HCT116 (cell line): ENCODE measurements around the gene CCDC107.

Experiments
- CTCF ChIP-seq, 3 experiments: fragments of 200-600 bp in 1 of 3; sonication (generic) in 1 of 3; IDR thresholded peaks in 2 of 3; conservative IDR thresholded peaks in 1 of 3; 2 replicates each; pipeline ENCODE4 v1.5.1; 2012 to 2017; ENCODE audit warnings: low read depth in 2 of 3, low read length in 2 of 3, antibody characterized with exemption in 1 of 3, borderline replicate concordance in 1 of 3, control low read depth in 1 of 3, mild to moderate bottlenecking in 1 of 3, mixed read lengths in 1 of 3, mixed run types in 1 of 3, moderate library complexity in 1 of 3; ENCODE audit not compliant: insufficient read depth in 1 of 3
- EZH2 ChIP-seq: fragments of 200-600 bp; sonication (generic); IDR thresholded peaks from 2 replicates; pipeline ENCODE4 v1.6.1; 2017; ENCODE audit warnings: antibody characterized with exemption, mixed run types
- EZH2phosphoT487 ChIP-seq: fragments of 200-600 bp; IDR thresholded peaks from 2 replicates; pipeline ENCODE4 v1.6.1; 2018; ENCODE audit warnings: antibody characterized with exemption, borderline replicate concordance
- MAX ChIP-seq: IDR thresholded peaks from 2 replicates; pipeline ENCODE4 v1.6.1; 2012
- POLR2A ChIP-seq: IDR thresholded peaks from 2 replicates; pipeline ENCODE4 v1.7.0; 2011; ENCODE audit warnings: borderline replicate concordance; ENCODE audit not compliant: insufficient read depth, insufficient read length; ENCODE audit errors: extremely low read depth
- POLR2AphosphoS5 ChIP-seq: IDR thresholded peaks from 2 replicates; pipeline ENCODE4 v1.6.1; 2011; ENCODE audit warnings: mild to moderate bottlenecking, low read depth, low read length, moderate library complexity
- SIN3A ChIP-seq: IDR thresholded peaks from 2 replicates; pipeline ENCODE4 v1.6.1; 2012; ENCODE audit warnings: low read depth
- ZNF274 ChIP-seq: fragments of 200-500 bp; sonication (Bioruptor generic); IDR thresholded peaks from 2 replicates; pipeline ENCODE4 v1.6.1; 2014; ENCODE audit warnings: mild to moderate bottlenecking, low read depth, low read length, inconsistent platforms

GRCh38 chr9:35697486-35697885 is 39.4 kb downstream of the CCDC107 start:
- no peak for TF ChIP-seq POLR2AphosphoS5
- TF ChIP-seq POLR2A, result no peak
- TF ChIP-seq CTCF (IDR thresholded peaks at IDR 0.05 in 2 of 3, conservative IDR thresholded peaks at IDR 0.05 in 1 of 3; ENCODE audit: borderline replicate concordance in 1 of 3, insufficient read depth in 1 of 3, low read depth in 2 of 3, low read length in 2 of 3), result no peak
- no peak for TF ChIP-seq EZH2phosphoT487
- no peak for TF ChIP-seq EZH2
- no peak for TF ChIP-seq SIN3A
- TF ChIP-seq MAX, result no peak
- TF ChIP-seq ZNF274, result no peak
